H9 (cell line): ENCODE measurements around the gene GSX1. TPM values are rescaled to one million over a fixed set of nuclear protein-coding genes. Genes with fewer than 3 reads are reported as not detected.

ENCODE experiments used
- DNase-seq: peaks from one replicate; pipeline ENCODE4 v3.0.0-alpha.2; 2017
- H2AFZ ChIP-seq: one replicate; pipeline ENCODE4 v1.6.1; 2013; ENCODE audit warnings: mild to moderate bottlenecking, low read length, control low read depth, moderate library complexity
- H2AK5ac ChIP-seq: 2 replicates; pipeline ENCODE4 v1.6.1; 2013; ENCODE audit warnings: low read length, control low read depth, mixed read lengths; ENCODE audit not compliant: insufficient read length
- H2BK120ac ChIP-seq: one replicate; pipeline ENCODE4 v1.6.1; 2013; ENCODE audit warnings: low read depth, mild to moderate bottlenecking, low read length, control low read depth, inconsistent platforms; ENCODE audit not compliant: poor library complexity, severe bottlenecking
- H2BK12ac ChIP-seq: 2 replicates; pipeline ENCODE4 v1.6.1; 2013; ENCODE audit warnings: low read length, control low read depth, mixed read lengths, low read depth; ENCODE audit not compliant: insufficient read length
- H2BK15ac ChIP-seq: 2 replicates; pipeline ENCODE4 v1.6.1; 2013; ENCODE audit warnings: low read depth, low read length, control low read depth
- H2BK20ac ChIP-seq: one replicate; pipeline ENCODE4 v1.6.1; 2013; ENCODE audit warnings: low read depth, mild to moderate bottlenecking, low read length, control low read depth, inconsistent platforms; ENCODE audit not compliant: poor library complexity, severe bottlenecking
- H2BK5ac ChIP-seq: 2 replicates; pipeline ENCODE4 v1.6.1; 2013; ENCODE audit warnings: low read length, control low read depth, mixed read lengths; ENCODE audit not compliant: insufficient read length
- H3K14ac ChIP-seq: 2 replicates; pipeline ENCODE4 v1.6.1; 2013; ENCODE audit warnings: low read length, control low read depth; ENCODE audit not compliant: insufficient read depth
- H3K18ac ChIP-seq: 2 replicates; pipeline ENCODE4 v1.6.1; 2013; ENCODE audit warnings: low read depth, mild to moderate bottlenecking, mixed read lengths, low read length, control low read depth; ENCODE audit not compliant: insufficient read length
- H3K23ac ChIP-seq: 2 replicates; pipeline ENCODE4 v1.6.1; 2013; ENCODE audit warnings: low read length, control low read depth, mixed read lengths, low read depth; ENCODE audit not compliant: insufficient read length
- H3K23me2 ChIP-seq: 2 replicates; pipeline ENCODE4 v1.6.1; 2013; ENCODE audit warnings: low read depth, mild to moderate bottlenecking, mixed read lengths, low read length, control low read depth; ENCODE audit not compliant: insufficient read length, poor library complexity, severe bottlenecking
- H3K27ac ChIP-seq: 2 replicates; pipeline ENCODE4 v1.5.1; 2013; ENCODE audit warnings: low read length, control low read depth, mixed read lengths, low read depth; ENCODE audit not compliant: insufficient read length
- H3K27me3 ChIP-seq: 2 replicates; pipeline ENCODE4 v1.6.1; 2013; ENCODE audit warnings: low read length, control low read depth, inconsistent platforms; ENCODE audit not compliant: insufficient read depth
- H3K4ac ChIP-seq: 2 replicates; pipeline ENCODE4 v1.6.1; 2013; ENCODE audit warnings: low read depth, mild to moderate bottlenecking, control low read depth, inconsistent platforms, low read length, moderate library complexity
- H3K4me1 ChIP-seq: 2 replicates; pipeline ENCODE4 v1.6.1; 2013; ENCODE audit warnings: low read length, control low read depth, inconsistent platforms; ENCODE audit not compliant: insufficient read depth
- H3K4me2 ChIP-seq: 2 replicates; pipeline ENCODE4 v1.6.1; 2013; ENCODE audit warnings: low read length, control low read depth, mixed read lengths; ENCODE audit not compliant: insufficient read length, insufficient read depth
- H3K56ac ChIP-seq: 2 replicates; pipeline ENCODE4 v1.6.1; 2013; ENCODE audit warnings: low read depth, mild to moderate bottlenecking, mixed read lengths, low read length, control low read depth; ENCODE audit not compliant: insufficient read length
- H3K79me1 ChIP-seq: 2 replicates; pipeline ENCODE4 v1.6.1; 2013; ENCODE audit warnings: low read depth, mild to moderate bottlenecking, moderate library complexity, low read length, control low read depth, inconsistent platforms; ENCODE audit not compliant: insufficient read depth, poor library complexity, severe bottlenecking
- H3K79me2 ChIP-seq: 2 replicates; pipeline ENCODE4 v1.6.1; 2013; ENCODE audit warnings: low read length, control low read depth, inconsistent platforms; ENCODE audit not compliant: insufficient read depth
- H3K9ac ChIP-seq: 2 replicates; pipeline ENCODE4 v1.6.1; 2013; ENCODE audit warnings: low read length, control low read depth, mixed read lengths; ENCODE audit not compliant: insufficient read length; ENCODE audit errors: extremely low read depth
- H3K9me3 ChIP-seq: one replicate; pipeline ENCODE4 v1.6.1; 2013; ENCODE audit warnings: low read depth, low read length, inconsistent platforms; ENCODE audit not compliant: control insufficient read depth
- H3T11ph ChIP-seq: one replicate; pipeline ENCODE4 v1.6.1; 2013; ENCODE audit warnings: mild to moderate bottlenecking, low read length, control low read depth, inconsistent platforms
- H4K20me1 ChIP-seq: one replicate; pipeline ENCODE4 v1.6.1; 2013; ENCODE audit not compliant: control insufficient read depth, insufficient read length, insufficient read depth
- H4K5ac ChIP-seq: 2 replicates; pipeline ENCODE4 v1.6.1; 2013; ENCODE audit warnings: low read depth, mild to moderate bottlenecking, mixed read lengths, low read length, control low read depth; ENCODE audit not compliant: insufficient read length
- H4K8ac ChIP-seq: replicated peaks from 2 replicates; pipeline ENCODE4 v1.6.1; 2013; ENCODE audit warnings: low read length, control low read depth, mixed read lengths, low read depth; ENCODE audit not compliant: insufficient read length
- H4K91ac ChIP-seq: 2 replicates; pipeline ENCODE4 v1.6.1; 2013; ENCODE audit warnings: low read depth, mild to moderate bottlenecking, moderate library complexity, mixed read lengths, low read length, control low read depth; ENCODE audit not compliant: insufficient read length
- H3K27ac Mint-ChIP-seq, 3 experiments: 2 replicates in 2 of 3; 3 replicates in 1 of 3; pipeline ENCODE4 v1.8.0; 2020 to 2021; ENCODE audit warnings: mixed read lengths in 3 of 3, mild to moderate bottlenecking in 1 of 3, moderate library complexity in 1 of 3
- H3K27me3 Mint-ChIP-seq: 2 replicates; pipeline ENCODE4 v1.8.0; 2021; ENCODE audit warnings: low read depth, mild to moderate bottlenecking, moderate library complexity, mixed read lengths
- H3K36me3 Mint-ChIP-seq, 3 experiments: 2 replicates in 2 of 3; 3 replicates in 1 of 3; pipeline ENCODE4 v1.8.0; 2020 to 2021; ENCODE audit warnings: low read depth in 3 of 3, mixed read lengths in 3 of 3; ENCODE audit not compliant: insufficient read depth in 1 of 3
- H3K4me1 Mint-ChIP-seq, 2 experiments: 2 replicates each; pipeline ENCODE4 v1.8.0; 2020; ENCODE audit warnings: mixed read lengths in 2 of 2
- H3K4me3 Mint-ChIP-seq, 2 experiments: 2 replicates in 1 of 2; 3 replicates in 1 of 2; pipeline ENCODE4 v1.8.0; 2020 to 2021; ENCODE audit warnings: mild to moderate bottlenecking in 2 of 2, mixed read lengths in 2 of 2, moderate library complexity in 1 of 2
- H3K9me3 Mint-ChIP-seq, 2 experiments: 2 replicates in 1 of 2; 3 replicates in 1 of 2; pipeline ENCODE4 v1.8.0; 2020; ENCODE audit warnings: mild to moderate bottlenecking in 2 of 2, mixed read lengths in 2 of 2, moderate library complexity in 1 of 2
- CTCF ChIP-seq: fragments of 200-600 bp; sonication (generic); conservative IDR thresholded peaks from 3 replicates; pipeline ENCODE4 v1.8.0; 2021; ENCODE audit warnings: antibody characterized with exemption, mild to moderate bottlenecking
- WGBS: extraction: QIAGEN DNeasy Blood & Tissue Kit; methylation state at CpG from one replicate; pipeline ENCODE4 v1.1.7; 2013; ENCODE audit warnings: missing lambda C conversion rate, low lambda C conversion rate, mixed read lengths; ENCODE audit not compliant: insufficient read length; ENCODE audit errors: extremely low coverage; 5-methylcytosine and 5-hydroxymethylcytosine counted together
- total RNA-seq: library from RNA; stranded (reverse); gene quantifications from 2 replicates; pipeline ENCODE4 v1.2.1, GENCODE V29; 2021

GSX1 gene
- total RNA-seq, 1 experiment from 2014 or later, result not detected

- H3K4ac ChIP-seq, result no peak overlapping the region
- H2BK120ac ChIP-seq, result no peak overlapping the region
- H3K14ac ChIP-seq, result no peak overlapping the region
- H2BK20ac ChIP-seq, result no peak overlapping the region
- no CpG with 5 or more reads among the region's 24 CpGs for WGBS
- no peak overlapping the region for H4K5ac ChIP-seq
- no peak overlapping the region for H3K23ac ChIP-seq
- H4K20me1 ChIP-seq, result no peaks in the 10 kb centered on the region
- H3K56ac ChIP-seq, result no peak overlapping the region
- no peak overlapping the region for H2BK5ac ChIP-seq
- no peak overlapping the region for H3T11ph ChIP-seq
- no peak overlapping the region for H2AFZ ChIP-seq
- no peak overlapping the region for H2BK12ac ChIP-seq
- TF ChIP-seq CTCF, result no peak
- no peaks in the 10 kb centered on the region for H3K4me1 ChIP-seq
- no peaks in the 10 kb centered on the region for H3K79me1 ChIP-seq
- H3K27ac ChIP-seq, result no peak overlapping the region
- H3K27me3 ChIP-seq, result peaks cover 91% of the 10 kb centered on the region
- Mint-ChIP-seq H3K36me3 (no peaks in the 10 kb centered on the region; a peak in 1 of 7 replicates), H3K27ac (no peak overlapping the region), H3K4me3 (peak overlapping the region; percentile 61 to 80), H3K27me3 (peaks cover 100% of the 10 kb centered on the region), H3K9me3 (peaks cover 0 to 5% of the 10 kb centered on the region in 2 experiments; a peak in 2 of 5 replicates), H3K4me1 (peaks cover 39 to 68% of the 10 kb centered on the region in 2 experiments)
- H3K4me2 ChIP-seq, result peak overlapping the region; percentile 54
- no peak overlapping the region for H4K8ac ChIP-seq
- peaks cover 5% of the 10 kb centered on the region for H3K23me2 ChIP-seq
- no peak overlapping the region for H2BK15ac ChIP-seq
- no peaks in the 10 kb centered on the region for H3K79me2 ChIP-seq
- no peak overlapping the region for H2AK5ac ChIP-seq
- DNase-seq, result no peak
- H3K9me3 ChIP-seq, result no peaks in the 10 kb centered on the region
- no peak overlapping the region for H3K9ac ChIP-seq
- H4K91ac ChIP-seq, result no peak overlapping the region
- H3K18ac ChIP-seq, result no peak overlapping the region
Observed at GRCh38 chr13:27796544-27797227, 4.4 kb downstream of the GSX1 start.
